HG03558 (cell line): ENCODE measurements around the gene SLC16A8.

Experiments used
- ATAC-seq: cut with Tn5 transposase; IDR thresholded peaks from one replicate; pipeline ENCODE4 v1.9.1; 2021; ENCODE audit warnings: moderate number of reproducible peaks; ENCODE audit not compliant: unreplicated experiment; ENCODE audit errors: extremely low read depth

Gene SLC16A8

DNA sequence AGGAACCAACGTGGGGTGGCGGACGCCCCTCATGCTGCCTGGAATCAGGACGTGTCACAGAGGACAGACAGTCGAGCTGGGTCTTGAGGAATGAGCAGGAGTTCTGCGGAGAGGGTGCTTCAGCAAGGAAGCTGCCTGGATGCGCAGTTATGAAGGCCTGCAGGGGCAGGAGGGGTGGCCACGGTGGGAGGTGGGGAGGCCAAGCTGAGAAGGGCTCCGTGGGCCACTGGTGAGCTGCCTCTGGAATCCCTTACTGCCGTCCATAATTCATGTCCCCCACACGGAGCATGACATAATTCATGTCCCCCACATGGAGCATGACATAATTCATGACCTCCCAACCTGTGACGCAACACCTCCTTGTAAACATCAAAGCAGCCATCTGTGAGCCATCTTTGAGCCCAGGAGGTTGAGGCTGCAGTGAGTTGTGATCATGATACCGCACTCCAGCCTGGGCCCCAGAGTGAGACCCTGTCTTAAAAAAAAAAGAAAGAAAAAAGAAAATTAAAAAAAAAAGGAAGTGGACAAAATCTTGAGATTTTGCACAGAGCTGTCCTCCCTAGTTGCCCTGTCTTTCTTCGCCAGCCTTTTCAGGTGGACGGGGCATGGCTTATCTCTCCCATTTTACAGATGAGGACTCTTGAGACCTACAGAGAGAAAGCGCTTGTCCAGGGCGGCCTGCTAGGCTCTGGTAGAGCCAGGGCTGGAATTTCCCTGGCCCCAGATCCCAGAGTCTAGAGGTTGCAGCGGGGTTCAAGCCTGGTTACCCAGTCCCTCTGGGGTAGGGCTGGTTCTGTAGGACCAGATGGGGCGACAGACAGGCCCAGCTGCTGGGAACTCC is 51.1 kb downstream of the SLC16A8 start:
- ATAC-seq = no peak

DNA sequence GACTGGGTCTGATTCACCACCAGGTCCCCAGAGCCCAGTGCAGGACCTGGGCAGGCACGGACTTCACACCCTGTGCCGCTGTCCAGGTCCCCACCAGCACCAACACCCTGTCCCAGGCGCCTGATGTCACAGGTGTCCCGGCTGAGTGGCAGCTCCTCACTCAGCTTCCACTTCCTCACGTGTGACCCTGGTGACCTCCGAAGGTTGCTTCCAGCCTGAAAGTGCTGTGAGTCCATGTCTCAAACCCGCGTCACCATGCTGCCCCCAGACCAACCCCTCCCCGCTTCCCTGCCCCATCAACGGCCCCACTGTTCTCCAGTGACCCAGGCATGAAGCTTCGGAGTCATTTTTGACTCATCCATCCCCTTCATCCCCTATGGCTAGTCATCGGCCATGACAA is 52.5 kb downstream of the SLC16A8 start:
- ATAC-seq = no peak

DNA sequence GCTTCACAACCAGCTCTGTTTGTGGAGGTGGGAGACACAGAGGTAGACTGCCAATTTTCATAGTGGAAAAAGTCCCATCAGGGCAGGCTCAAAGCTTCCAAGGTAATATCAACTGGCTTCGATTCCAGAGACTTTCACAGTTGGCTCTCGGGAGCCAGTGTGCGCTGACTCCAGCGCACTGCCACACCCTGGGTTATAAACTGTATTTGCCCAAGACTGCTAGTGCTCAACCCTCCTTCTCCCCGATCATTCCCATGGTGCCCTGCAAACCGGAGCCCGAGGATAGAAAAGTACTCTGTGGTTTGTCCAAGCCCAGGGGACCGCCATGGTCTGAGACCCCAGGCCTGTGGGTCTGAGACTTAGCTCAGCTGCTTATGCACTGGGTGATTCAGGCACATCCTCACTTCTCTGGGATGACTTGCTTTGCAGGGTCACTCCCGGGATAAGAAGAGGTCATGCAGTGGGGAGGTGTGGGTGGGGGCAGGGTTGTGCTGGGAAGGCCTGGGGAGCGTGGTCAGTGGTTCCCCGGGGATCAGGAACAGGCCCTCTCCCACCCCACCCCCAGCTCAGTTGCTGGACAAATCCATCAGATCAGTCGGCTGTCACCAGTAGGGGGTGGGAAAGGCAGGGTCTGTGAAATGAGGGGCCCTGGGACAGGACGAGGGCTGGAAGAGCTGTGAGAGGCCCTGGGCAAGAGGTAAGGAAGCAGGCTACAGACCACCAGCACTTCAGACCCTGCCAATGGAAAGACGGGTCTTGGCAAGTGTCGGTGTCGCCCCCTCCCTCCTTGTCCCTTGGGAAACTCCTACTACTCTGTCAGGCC is 53.5 kb downstream of the SLC16A8 start:
- ATAC-seq = no peak

DNA sequence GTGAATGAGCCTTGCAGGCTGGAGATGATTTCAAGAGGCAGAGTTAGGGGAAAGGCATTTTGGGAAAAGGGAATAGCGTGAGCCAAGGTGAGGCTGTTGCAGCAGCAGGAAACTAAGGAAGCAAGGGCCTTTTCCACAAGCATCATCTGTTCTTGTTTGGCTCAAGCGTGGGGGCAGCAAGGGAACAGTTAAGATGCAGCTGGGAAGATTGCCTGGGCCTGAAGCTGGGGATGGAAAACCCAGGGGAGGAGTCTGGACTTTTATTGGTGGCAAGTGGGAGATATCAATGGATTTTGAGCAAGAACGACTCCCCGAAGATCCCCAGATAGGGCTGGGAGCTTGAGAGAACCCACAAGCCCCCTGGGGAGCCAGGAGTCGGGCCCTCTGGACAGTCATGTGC is 54.1 kb downstream of the SLC16A8 start:
- ATAC-seq = no peak

DNA sequence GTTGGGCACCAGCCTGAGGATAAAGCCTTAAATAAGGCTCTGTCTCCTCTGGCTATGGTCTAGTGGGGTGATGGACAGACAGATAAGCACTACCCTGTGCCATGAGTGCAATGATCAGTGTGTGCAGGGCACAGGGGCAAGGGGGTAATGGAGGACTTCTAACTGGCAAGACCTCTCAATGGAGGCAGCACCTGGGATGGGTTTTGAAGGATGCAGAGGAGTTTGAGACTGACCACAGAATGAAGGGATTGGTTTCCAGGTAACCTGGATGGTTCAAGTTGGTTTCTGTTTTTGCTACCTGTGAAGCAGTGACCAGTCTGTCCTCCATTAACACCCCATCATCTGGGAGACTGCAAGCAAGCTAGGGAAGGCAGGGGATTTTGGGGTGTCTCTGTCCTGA is 54.6 kb downstream of the SLC16A8 start:
- ATAC-seq = no peak

DNA sequence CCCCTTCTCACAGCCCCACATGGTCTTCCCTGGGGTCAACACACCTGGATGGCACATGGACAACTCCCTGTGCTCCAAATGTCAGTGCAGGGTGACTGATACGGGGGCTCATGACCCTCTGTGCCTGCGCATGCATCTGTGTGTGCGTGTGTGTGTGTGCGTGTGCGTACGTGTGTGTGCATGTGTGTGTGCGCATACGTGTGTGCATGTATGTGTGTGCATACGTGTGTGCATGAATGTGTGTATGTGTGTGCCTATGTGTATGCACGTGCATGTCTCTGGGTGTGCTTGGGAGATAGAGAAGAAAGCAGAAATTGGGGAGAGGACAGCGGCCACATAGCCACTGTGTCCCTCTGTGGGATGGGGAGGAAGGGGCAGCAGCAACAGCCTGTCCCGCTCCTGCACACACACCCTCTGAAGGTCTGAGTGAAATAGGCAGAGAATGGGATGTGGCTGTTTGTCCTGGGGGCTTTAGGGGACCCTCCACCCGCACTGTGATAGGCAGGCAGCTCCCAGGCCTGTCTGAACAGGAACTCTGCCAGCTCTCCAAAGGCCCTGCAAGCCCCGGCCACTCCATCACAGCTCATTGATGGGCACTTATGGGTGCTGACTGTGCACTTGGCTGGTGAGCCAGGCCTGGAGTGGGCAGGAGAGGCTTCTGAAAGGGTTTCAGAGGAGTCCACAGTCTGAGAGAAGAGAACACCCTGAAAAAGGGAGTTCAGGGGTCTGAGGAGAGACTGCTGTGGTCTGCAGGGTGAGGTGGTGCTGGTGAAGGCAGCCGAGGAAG is 55.4 kb downstream of the SLC16A8 start:
- no peak for ATAC-seq
